GM12892 (cell line): Measurements from ENCODE around the gene TBCC.

Source experiments
- POLR2A ChIP-seq: IDR thresholded peaks from 2 replicates; pipeline ENCODE4 v1.6.1; 2011; ENCODE audit warnings: low read depth, low read length, control low read depth
- POLR2AphosphoS5 ChIP-seq: IDR thresholded peaks from 2 replicates; pipeline ENCODE4 v1.6.1; 2011; ENCODE audit warnings: low read depth, low read length, control low read depth
- TAF1 ChIP-seq: IDR thresholded peaks from 2 replicates; pipeline ENCODE4 v1.6.1; 2011; ENCODE audit warnings: low read depth, mild to moderate bottlenecking, control low read depth, low read length, borderline replicate concordance

DNA sequence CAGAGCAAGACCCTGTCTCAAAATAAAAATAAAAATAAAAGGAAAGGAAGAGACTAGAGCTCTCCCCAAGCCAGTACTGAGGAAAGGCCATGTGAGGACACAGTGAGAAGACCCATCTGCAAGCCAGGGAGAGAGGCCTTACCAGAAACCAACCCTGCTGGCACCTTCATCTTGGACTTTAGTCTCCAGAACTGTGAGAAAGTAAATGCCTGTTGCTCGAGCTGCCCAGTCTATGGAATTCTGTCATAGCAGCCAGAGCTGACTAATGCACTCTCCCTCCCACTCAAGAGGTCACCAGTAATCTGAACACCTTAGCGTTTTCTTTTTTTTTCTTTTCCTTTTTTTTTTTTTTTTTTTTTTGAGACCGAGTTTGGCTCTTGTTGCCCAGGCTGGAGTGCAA, 16.2 kb downstream of the TBCC start:
- TF ChIP-seq POLR2AphosphoS5 (no peak), TAF1 (no peak), POLR2A (no peak)
